ENCODE measurements around the gene SMG6.
"Not testable (repeated sequence)": the region's sequence is repeated elsewhere in the genome, so short reads cannot be mapped to it uniquely, and the experiment has no call there.

The SMG6 gene

GRCh38 chr17:2304931-2305330 is 1.3 kb upstream of the SMG6 start:
- DNase-seq (ENCODE audit: low spot score) = no peak

GRCh38 chr17:2302778-2303203 is 794 bp downstream of the SMG6 start:
- DNase-seq (ENCODE audit: low spot score) = peak; percentile 13

GRCh38 chr17:2299756-2300155 is 3.8 kb downstream of the SMG6 start:
- DNase-seq (ENCODE audit: low spot score) = no peak

- no peak for DNase-seq (ENCODE audit: low spot score)
Measured at GRCh38 chr17:2299136-2299535, 4.4 kb downstream of the SMG6 start.

DNA sequence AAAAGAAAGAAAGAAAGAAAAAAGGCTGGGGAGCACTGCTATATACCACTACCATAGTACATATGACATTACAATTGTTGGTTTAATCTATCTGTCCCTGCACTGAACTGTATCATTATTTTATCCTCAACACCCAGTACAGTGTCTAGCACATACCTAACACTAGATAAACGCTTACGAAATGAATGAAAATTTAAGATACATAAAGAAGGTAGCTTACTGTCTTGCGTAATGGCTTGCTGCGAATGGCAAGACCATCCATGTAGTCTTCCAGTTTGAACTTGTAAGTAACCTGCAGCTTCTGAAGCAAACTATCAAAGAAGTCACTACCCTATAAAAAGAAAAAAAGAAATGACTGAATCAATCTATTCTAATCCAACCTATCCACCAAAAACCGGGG is 6.6 kb downstream of the SMG6 start:
- no peak for DNase-seq (ENCODE audit: low spot score)

GRCh38 chr17:2295575-2295974 is 8.0 kb downstream of the SMG6 start:
- DNase-seq (ENCODE audit: low spot score) = no peak

- no peak for DNase-seq (ENCODE audit: low spot score)
Measured at GRCh38 chr17:2292100-2292499, 11.5 kb downstream of the SMG6 start.

- peak; percentile 3 for DNase-seq (ENCODE audit: low spot score)
Measured at GRCh38 chr17:2289878-2290478, 13.6 kb downstream of the SMG6 start.

DNA sequence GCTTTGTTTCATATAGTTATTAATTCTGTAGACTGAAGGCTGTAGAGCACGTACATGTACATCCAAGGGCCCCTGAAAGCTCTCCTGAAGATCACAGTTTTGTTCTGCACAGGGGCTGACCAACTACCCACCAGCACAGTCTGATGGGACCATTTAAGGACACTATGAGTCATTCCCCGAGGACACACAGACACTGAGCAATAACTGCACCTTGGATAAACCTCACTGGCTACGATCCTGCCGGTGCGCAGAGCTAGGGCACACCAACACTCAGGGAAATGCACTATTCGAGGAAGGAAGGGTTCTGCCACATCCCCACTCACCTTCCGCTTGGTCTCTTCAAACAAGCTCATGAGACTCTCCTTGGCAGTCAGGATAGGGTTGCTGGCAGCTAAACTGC is 20.3 kb downstream of the SMG6 start:
- no peak for DNase-seq (ENCODE audit: low spot score)

- DNase-seq (ENCODE audit: low spot score) = peak; percentile 72
Measured at GRCh38 chr17:2282297-2282873, 21.2 kb downstream of the SMG6 start.

- no peak for DNase-seq (ENCODE audit: low spot score)
Measured at GRCh38 chr17:2279707-2280106, 23.9 kb downstream of the SMG6 start.

DNA sequence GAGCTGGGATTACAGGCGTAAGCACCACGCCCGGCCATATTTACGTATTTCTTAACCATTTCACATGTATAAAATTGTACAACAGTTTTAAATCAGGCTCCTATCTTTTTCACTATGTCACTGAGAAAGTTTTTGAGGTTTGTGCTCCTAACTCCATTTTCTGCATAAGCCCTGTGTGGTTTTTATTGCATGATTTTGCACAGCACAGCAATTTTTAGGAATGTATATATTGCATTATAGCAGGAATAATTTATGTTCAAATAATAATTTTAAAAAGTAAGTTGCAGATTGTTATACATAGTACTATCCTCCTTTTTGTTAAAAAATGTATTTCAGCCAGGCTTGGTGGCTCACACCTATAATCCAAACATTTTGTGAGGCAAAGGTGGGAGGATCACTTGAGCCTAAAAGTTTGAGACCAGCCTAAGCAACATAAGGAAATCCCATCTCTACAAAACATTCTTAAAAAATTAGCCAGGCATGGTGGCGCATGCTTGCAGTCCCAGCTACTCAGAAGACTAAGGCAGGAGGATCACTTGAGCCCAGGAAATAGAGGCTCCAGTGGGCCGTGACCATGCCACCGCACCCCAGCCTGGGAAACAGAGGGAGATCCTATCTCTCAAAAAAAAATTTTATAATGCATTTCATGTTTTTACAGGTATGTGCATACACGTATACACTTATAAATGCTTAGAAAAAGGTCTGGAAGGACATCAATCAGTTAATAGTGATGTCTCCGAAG is 26.0 kb downstream of the SMG6 start:
- DNase-seq (ENCODE audit: low spot score) = no peak

DNA sequence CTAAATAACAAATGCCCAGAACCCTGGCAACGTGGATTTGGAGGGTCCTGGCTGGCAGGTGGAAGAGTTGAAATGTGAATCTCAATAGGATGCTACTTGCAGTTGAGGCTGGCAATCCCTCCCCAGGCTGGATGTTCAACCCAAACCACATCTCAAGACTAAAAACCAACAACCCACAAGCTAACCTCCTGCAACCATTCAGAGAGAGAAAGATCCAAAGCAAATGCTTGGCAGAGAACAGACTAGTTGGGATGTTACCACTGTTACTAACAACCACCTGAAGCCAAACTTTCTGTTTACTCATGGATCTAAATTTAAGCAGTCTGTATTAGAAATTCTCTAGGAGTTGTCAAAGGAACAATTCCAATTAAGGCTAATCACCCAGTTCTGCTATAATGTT is 27.9 kb downstream of the SMG6 start:
- DNase-seq (ENCODE audit: low spot score) = no peak

DNA sequence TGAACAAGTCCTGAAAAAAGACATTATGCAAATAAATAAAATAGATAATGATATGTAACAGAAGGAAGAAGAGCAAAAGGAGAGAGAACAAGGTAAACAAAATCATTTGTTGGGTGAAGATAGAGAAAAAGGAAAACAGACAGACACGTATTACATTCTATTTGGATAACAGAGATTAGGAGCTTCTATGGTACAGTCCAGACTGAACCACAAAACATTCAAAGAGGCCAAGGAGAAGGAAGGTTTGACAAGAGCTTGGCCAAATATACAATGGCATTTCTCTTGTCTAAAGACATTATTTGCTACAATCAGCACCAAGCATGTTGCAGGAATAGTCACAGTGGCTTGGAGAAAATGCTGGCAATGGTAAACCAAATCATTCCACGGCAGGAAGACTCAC is 29.2 kb downstream of the SMG6 start:
- DNase-seq (ENCODE audit: low spot score) = no peak

- DNase-seq (ENCODE audit: low spot score) = no peak
Measured at GRCh38 chr17:2271985-2272702, 31.4 kb downstream of the SMG6 start.

- DNase-seq (ENCODE audit: low spot score) = no peak
Measured at GRCh38 chr17:2267354-2267753, 36.2 kb downstream of the SMG6 start.

DNA sequence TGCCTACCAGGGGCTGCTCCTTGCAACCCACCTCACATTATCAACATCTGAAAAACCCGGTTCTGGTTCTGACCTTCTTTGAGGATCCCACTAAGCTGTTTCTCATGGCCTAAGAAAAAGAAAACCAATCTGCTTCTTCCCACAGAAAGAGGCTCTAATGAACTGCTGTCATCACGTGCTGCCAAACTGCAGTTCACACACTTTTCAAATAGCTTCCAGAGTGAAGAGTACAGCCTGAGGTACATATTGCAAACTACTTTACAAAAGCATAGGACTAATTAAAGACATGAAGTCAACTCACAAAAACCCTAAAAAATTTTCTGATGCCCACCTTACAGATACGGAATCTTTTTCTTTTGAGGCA is 36.7 kb downstream of the SMG6 start:
- no peak for DNase-seq (ENCODE audit: low spot score)

- DNase-seq (ENCODE audit: low spot score) = no peak
Measured at GRCh38 chr17:2266045-2266864, 37.3 kb downstream of the SMG6 start.

- DNase-seq (ENCODE audit: low spot score) = not testable (repeated sequence)
Measured at GRCh38 chr17:2265166-2265565, 38.4 kb downstream of the SMG6 start.

DNA sequence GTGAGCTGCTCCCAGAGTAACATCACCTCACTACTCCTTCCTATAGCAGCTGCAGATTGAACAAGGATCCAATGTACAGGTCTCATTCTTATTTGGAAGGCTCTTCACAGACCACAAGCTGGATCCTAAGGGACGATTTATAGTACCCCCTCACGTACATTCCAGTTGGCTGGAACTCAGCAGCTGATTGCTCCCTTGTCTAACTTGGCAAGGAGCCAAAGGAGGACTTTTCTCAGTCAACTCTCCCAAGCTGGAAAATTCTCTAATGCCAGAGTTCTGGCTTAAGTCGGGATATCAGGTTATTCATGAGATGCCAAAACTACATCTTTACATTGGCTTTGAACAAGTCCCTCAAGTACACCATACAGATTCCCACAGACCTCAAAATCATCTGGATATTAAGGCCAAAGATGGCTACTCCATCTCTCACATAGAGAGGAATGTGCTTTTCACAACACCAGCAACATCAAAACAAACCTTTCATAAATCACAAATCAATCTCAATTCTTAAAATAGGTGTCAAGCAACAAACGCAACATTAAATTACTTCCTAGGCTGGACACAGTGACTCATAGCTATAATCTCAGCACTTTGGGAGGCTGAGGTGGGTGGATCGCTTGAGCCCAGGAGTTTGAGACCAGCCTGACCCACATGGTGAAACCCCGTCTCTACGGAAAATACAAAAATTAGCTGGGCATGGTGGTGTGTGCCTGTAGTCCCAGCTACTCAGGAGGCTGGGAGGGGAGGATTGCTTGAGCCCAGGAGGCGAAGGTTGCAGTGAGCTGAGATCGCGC is 39.3 kb downstream of the SMG6 start:
- DNase-seq (ENCODE audit: low spot score) = no peak

Measured in NAMALWA (cell line).